NCI-H1105 (cell line): ENCODE results near the gene GDPGP1.
"Not testable (repeated sequence)": the region's sequence is repeated elsewhere in the genome, so short reads cannot be mapped to it uniquely, and the experiment has no call there.

Experiments
- DNase-seq: peaks from one replicate; lab custom pipeline; 2025; lab: John Stamatoyannopoulos, UW

GDPGP1 gene, protein sequence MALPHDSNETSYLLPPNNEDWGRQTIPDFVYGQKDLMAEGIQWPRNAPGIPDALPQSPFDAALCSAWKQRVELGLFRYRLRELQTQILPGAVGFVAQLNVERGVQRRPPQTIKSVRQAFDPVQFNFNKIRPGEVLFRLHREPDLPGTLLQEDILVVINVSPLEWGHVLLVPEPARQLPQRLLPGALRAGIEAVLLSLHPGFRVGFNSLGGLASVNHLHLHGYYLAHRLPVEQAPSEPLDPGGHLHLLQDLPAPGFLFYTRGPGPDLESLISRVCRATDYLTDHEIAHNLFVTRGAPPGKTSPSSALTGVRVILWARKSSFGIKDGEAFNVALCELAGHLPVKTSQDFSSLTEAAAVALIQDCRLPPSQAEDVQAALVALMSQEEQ

DNA sequence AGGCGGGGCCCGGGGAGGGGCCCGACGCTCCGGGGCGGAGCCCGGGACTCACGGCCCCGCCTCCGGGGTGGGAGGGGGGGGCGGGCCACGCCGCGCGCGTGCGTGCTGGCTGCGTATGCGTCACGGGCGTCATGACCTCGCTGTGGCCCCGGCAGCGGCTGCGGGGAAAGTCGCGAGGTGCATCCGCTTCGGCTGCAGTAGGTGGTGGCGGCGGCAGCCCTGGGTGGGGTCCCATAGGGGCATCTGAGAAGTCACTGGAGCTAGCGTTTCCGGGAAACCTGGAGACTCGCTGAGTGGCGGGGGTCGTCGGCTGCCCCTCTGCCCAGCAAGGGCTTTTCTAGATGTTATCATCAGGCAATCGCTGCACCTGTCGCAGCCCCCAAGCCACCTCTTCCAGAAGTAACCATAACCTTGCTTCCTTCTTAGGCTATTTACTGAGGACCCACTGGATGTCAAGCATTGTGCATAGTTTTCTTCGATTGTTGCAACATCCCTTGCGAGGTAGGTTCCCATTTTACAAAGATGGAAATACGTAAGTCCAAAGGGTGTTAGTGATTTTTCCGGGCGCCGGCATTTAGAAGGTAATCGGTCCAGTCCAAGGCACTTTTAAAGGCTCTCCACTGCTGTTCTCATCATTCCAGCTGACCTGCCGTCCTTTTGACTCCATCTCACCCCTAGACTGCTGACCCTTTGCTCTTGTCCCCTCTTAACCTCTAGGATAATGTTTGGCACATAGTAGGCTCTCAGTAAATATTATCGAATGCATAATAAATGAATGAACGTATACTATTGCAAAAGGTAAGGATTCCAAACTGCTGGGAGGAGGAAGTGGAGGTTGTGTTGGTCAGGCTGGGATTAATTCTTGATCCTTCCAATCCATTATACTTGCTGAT lies at the start of gene GDPGP1:
GDPGP1 (plus strand) TSS at position 114 of the 893 bp plus-strand sequence. CDS start 6,700 bp downstream, outside the sequence.
- peak; percentile 72 for DNase-seq

DNA sequence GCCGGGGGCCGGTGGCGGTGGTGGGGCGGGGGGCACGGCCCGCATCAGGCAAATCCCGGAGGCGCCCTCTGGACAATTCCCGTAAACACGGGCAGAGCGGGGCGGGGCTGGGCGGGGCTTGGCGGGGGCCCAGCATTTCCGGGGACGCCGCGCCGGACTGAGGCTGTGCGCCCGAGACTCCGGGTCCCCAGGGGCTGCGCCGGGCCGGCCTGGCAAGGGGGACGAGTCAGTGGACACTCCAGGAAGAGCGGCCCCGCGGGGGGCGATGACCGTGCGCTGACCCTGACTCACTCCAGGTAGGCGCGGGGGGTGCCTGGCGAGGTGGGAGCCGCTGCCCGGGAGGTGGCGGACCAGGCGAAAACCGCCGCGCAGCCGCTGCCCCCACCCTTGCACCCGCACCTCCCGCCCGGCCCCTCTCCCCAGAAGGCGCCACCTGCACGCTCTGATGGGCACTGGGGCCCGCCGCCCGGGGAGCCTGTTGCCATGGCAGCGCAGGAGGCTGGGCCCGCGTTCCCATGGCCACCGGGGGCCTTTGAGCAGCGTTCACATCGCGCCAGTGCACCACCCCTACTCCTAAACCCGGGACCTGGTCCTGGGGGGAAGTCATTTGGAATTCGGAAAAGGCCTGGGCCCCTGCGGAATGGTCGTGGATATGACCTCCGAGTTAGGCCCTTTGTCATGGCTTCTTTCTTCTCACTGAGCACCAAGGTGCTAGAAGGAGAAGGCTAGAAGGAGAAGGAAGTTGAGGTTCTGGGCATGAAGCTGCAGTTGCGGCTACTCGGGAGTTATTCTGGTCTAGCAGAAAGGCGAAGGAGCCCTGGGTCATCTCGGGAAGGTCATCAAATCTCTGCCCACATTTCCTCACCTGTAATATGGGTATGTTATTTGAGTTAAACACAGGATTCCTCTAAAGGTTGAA lies 49.0 kb upstream of the GDPGP1 start:
- DNase-seq, result peak; percentile 67

DNA sequence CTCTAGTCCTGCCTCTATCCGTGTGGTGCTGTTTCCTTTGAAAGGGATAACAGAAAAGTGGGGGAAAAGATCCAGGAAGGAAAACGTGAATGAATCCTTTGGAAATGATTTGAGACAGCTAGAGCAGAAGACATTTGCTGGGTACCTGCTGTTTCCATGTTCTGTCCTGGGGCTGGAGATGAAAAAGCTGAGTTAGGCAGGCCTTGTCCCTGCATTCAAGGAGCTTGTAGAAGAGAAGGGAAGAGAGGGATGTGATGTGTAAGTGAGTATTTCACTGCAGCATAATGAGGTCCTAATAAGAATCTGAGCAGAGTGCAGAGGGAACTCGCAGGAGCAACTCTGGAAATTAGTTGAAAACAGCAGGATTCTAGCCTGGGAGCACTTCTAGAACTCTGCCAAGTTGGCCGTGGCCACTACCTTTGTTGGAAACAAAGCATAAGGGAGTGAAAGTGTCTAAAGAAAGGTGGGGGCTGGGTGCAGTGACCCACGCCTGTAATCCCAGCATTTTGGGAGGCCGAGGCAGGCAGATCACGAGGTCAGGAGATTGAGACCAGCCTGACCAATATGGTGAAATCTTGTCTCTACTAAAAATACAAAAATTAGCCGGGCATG lies 46.6 kb upstream of the GDPGP1 start:
- no peak for DNase-seq

DNA sequence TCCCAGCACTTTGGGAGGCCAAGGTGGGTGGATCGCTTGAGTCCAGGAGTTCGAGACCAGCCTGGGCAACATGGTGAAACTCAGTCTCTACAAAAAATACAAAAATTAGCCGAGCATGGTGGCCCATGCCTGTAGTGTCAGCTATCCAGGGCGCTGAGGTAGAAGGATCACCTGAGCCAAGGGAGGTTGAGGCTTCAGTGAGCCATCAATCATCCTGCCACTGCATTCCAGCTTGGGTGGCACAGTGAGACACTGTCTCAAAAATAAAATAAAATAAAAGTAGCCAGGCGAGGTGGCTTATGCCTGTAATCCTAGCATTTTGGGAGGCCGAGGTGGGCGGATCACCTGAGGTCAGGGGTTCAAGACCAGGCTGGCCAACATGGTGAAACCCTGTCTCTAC lies 45.9 kb upstream of the GDPGP1 start:
- not testable (repeated sequence) for DNase-seq

DNA sequence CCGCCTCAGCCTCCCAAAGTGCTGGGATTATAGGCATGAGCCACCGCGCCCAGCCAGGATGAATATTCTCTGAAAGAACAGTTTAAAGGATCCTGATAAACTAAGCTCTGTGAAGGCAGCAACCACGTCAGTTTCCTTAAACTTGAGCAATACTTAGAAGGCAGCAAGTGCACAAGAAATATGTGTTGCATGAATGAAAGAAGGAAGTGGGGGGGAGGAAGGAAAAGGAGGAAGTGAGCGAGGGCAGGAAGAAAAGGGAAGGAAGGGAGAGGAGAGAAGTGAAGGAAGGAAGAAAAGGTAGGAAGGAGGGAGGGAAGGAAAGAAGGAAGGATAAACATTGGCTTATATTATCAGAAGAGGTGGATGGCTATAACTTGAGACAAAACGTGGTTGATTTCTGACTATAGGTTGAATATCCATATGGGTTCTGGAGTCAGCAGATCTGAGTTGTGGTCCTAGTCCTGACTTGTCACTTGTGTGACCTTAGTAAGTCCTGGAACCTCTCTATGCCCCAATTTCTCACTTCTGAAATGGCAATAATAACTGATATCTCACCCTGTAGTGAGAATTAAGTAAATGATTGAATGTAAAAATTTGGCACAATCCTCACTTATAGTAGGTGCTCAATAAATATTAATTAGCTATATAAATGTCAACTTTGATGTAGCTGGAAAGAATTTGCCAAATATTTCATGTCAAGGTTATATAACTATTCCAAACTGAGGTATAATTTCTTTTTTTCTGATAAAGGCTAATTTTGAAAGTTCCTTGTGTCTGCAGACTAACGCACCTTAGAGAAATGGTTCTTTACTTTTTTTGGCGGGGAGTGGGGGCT lies 44.9 kb upstream of the GDPGP1 start:
- no peak for DNase-seq

DNA sequence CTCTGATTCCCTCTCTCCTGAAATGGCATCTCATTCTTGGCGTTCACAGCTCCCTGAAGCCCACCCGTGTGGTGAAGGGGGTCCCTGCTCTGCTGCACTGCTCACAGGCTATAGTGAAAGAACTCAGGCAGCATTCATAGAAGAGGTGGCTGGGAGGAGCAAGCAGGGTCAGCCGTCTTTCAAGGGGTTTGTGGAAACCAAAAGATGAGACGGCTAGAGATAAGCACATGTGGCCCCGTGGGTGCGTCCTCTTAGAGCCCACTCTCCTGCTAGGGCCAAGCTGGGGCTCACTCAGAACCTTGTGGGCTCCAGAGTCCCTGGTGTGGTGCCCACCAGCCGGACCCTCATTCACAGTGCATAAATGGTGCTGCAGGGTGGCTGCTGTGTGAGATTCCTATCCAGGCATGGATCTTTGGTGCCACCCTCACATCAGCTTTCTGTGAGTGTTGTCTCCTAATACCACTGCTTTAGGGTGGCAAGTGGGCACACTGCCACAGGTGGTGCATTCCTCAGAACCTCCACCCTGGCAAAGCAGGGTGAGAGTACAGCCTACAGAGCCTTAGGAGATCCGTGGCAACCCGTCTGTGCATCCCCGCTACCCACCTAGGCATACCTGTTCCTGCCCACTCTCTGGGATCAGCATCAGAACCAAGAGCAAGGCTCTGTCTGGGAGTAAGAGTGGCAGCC lies 44.1 kb upstream of the GDPGP1 start:
- no peak for DNase-seq

DNA sequence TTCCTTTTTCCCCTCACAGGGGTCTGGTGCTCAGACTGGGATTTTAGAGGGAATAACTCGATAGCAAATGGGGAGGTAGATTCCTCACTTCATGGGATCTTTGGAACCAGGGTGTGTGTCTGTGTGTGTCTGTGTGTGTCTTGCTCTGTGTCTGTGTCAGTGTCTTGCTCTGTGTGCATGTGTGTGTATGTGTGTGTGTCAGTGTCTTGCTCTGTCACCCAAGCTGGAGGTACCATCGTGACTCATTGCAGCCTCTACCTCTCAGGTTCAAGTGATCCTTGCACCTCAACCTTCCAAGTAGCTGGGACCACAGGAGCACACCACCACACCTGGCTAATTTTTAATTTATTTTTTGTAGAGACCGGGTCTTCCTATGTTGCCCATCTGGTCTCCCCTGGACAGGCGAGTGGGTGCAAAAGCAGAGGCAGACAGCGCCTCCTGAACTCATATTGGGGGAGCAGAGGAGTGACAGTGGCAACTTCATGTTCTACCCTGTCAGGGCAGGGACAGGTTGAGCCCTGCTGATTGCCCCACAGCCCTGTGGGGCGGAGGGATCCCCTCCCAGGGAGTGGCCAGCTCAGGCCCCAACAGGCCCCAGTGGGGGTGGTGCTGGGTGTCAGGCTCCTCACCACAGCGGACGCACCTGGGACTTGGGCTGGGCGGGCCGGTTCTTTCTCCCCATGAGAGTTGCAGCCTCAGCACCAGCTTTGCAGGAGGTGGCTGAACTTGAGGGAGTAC lies 43.2 kb upstream of the GDPGP1 start:
- no peak for DNase-seq

DNA sequence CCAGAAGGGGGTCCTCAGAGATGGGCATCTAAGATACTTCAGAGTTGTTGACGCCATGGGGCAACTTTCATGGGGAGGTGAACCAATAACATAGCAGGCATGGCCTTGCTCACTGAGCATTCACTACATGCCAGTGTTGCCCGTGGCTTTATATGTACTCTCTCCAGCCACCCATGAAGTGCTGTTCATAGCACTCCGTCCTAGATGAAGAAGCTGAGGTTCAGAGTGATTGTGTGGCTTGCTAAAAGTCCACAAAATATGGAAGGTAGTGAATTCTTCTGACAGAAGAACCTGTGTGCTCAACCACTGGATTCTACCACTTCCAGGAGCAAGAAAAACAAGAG lies 42.7 kb upstream of the GDPGP1 start:
- DNase-seq, result no peak

DNA sequence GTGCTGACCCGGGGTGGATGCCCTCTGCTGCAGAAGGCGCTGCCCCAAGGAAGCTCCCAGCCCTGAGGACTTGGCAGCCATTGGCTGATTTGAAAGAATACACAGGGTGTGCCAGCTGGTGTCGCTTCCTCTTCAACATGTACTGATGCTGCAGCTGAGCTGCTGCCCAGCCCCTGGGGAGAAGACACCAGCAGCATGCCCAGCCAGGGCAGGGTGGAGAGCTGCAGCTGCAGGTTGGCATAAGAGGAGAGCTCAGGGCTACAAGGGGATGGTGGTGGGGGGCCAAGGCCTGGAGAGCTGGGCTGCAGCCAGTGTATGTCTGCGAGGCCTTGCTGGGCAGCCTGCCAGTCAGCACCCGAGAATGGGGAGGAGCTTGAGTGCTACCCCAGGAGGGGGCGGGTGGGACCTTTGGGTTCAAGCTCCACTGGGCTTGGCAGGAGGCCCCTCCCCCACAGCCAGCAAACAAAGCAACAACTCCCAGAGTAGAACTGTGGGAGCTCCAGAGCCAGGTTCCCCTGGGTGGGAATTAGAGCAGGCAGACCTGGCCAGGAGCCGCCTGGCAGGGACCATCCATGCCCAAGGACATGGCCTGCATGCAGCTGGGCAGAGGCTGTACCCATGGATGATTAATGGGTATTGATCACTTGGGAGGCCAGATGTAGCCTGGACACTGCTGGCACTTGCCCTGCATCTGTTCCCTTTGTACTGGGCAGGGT lies 42.1 kb upstream of the GDPGP1 start:
- DNase-seq, result peak; percentile 92

DNA sequence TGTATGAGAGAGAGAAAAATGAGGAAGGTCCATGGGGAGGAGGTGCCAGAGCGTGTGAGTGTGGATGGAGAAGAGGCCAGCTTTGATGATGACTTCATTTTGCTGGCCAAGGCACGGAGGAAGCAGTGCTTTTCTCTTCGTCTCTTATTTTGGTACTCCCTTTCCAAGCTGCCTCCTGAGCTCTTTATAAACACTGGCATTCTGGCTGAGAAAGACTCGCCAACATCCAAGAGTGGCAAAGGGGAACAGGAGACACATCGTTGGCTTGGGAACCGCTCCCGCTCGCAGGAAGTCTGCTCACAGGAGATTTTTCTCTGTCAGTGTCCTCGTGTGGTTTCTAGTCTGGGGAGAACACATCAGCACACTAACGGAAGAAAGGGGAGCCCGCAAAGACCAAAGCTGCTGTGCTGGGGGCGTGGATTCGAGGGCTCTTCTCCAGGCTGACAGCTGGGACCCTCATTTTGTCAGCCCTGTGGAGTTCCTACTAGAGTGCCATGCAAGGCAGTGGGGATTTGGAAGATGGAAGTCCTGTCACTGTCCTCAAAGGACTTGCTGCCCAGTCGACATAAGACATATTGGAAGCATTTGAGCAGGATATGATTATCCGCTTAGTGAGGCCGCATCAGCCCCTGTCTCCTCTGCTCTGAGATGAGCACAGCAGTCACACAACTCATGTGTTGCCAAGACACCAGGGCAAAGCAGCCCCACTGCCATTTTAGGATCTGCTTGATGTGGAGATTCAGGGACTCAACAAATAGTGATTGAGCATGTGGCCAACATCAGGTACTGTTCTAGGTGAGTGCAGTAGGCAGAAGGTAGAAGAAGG lies 40.8 kb upstream of the GDPGP1 start:
- no peak for DNase-seq

DNA sequence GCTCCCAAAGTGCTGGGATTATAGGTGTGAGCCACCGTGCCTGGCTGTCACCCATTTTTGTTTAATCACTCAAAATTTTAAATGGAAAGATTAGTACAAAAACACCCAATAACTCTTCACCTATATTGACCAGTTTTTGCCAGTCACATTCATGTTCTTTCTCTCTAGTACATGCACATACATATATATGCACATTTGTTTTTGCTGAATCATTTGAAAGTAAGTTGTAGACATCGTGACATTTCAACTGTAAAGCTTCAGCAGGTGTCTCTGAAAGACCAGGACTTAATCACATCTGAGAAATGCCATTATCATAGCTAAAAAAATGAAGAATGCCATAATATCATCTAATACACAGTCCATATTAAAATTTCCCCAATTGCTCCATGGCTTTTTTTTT lies 39.4 kb upstream of the GDPGP1 start:
- DNase-seq, result no peak

DNA sequence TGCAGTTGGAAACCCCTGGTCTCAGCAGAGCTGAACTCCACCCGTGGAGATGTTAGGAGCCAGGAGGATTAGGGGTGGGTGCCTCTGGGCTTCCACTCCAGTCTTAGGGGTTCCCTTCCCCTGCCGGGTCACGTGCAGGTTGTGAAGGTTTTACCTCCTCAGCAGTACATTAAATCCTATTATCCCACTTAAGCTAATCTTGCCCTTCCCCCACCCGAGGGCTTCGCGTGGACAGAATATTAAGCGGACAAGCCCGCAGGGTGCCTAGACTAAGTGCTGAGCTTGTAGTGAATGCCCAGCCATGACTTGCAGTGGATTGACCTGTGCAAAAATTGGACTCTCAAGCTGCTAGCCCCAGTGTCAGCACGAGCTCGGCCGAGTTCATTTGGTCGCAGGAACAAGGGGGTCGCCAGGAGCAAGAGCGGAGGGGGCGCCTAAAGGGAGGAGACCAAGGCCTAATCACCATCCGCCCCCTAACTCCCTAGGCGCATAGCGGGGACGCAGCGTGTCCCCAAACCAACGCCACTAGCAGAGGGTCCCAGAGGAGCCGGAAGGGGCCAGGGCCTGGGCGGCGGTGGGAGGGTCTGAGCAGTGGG lies 33.4 kb upstream of the GDPGP1 start:
- no peak for DNase-seq

DNA sequence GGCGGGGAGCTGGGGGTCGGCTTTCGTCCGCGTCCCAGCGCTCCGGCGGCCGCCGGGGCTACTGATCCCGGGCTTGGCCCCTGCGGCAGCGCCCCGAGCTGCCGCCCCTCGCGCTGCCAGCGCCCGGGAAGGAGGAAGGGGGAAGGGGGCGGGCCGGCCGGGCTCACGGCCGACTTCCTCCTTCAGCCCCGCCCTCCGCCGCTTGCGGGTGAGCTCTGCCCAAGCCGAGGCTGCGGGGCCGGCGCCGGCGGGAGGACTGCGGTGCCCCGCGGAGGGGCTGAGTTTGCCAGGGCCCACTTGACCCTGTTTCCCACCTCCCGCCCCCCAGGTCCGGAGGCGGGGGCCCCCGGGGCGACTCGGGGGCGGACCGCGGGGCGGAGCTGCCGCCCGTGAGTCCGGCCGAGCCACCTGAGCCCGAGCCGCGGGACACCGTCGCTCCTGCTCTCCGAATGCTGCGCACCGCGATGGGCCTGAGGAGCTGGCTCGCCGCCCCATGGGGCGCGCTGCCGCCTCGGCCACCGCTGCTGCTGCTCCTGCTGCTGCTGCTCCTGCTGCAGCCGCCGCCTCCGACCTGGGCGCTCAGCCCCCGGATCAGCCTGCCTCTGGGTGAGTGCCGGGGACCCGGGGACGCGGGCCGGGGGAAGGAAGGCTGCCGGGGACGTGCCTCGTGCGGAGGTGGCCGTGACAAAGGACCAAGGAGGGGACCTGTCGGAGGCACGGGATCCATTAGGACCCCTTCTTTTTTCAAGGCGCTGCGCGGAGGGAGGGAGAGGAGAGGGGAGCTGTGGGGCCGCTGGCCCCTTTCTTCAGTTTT lies 32.7 kb upstream of the GDPGP1 start, which contains the start of gene SEMA4B:
SEMA4B (plus strand) TSS at position 201 of the 814 bp plus-strand sequence; CDS start at position 450, 249 bp downstream.
- DNase-seq, result peak; percentile 33

DNA sequence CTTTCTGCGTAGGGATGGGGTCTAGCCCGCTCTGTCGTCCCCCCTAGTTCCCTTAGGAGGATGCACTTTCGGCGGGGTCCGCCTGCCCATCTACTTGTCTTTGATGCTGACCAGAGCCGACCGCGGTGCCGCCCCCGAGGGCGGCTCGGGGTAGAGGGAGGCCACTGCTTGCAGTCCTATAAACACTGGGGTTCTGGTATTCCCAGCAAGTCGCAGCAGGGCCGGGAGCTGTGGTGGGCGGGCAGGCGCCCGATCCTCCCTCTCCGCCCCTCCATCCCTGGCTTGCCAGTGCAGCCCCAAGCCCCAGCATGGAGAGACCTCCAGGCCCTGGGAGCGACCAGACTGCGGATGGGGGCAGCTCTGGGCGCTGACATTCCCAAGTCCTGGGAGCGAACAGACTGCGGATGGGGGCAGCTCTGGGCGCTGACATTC lies 32.0 kb upstream of the GDPGP1 start:
- no peak for DNase-seq

DNA sequence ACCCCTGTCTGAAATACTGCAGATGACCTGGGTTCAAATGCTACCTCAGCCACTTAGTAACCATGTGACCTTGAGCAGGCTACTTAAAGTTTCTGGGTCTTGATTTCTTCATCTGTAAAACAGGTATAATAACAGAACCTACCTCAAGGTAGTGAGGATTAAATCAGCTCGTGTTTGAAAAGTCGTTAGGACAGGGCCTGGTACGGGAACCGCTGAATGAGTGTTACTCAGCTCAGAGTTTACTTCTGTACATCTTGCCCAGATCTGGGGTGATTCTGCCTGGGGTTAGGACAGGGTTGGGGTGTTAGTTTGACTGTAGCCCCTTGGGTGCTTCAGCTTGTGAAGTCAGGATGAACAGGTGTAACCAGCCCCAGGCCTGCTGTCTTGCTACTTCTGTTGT lies 31.1 kb upstream of the GDPGP1 start:
- DNase-seq, result no peak

DNA sequence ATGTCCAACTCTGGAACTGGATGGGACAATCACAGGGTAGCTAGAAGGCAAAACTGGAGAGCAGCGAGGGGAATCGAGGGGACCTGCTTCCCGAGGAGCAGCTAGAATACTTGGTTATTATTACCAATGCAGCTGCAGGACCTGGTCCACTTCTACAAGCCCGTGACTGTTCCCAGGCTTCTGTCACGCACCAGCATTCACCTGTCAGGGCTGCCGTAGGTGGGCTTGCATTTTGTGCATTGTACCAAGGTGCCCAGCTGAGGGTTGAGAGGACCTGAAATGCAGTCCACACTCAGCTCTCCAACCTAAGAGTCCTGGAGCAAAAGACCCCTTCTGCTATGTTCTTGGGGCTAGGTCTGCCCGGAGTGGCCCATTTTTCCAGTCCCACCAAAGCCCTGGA lies 30.5 kb upstream of the GDPGP1 start:
- DNase-seq, result no peak
